Epithelial cell of esophagus (primary cell): ENCODE data around the gene DNAH17.

Experiments used
- DNase-seq: peaks from one replicate; pipeline ENCODE4 v3.0.0; 2010; ENCODE audit warnings: low read depth
- H3K4me3 ChIP-seq: 2 replicates; pipeline ENCODE4 v1.5.1; 2011; ENCODE audit warnings: mild to moderate bottlenecking, low read length, control low read depth
- CTCF ChIP-seq: IDR thresholded peaks from 2 replicates; pipeline ENCODE4 v1.5.1; 2011; ENCODE audit warnings: low read depth, mild to moderate bottlenecking, low read length, control low read depth, inconsistent platforms; ENCODE audit not compliant: insufficient read depth; ENCODE audit errors: missing control alignments

DNAH17 gene

GRCh38 chr17:78567991-78568390 is 9.2 kb downstream of the DNAH17 start:
- H3K4me3 ChIP-seq = no peak overlapping the region
- no peak for DNase-seq
- TF ChIP-seq CTCF = no peak

- DNase-seq = no peak
- no peak for TF ChIP-seq CTCF
- H3K4me3 ChIP-seq = no peak overlapping the region
Observed at GRCh38 chr17:78566947-78567346, 10.2 kb downstream of the DNAH17 start.

GRCh38 chr17:78563189-78564145 is 13.7 kb downstream of the DNAH17 start:
- TF ChIP-seq CTCF = no peak
- no peak for DNase-seq
- no peak overlapping the region for H3K4me3 ChIP-seq

GRCh38 chr17:78562734-78563133 is 14.5 kb downstream of the DNAH17 start:
- no peak overlapping the region for H3K4me3 ChIP-seq
- no peak for DNase-seq
- TF ChIP-seq CTCF = no peak

- no peak overlapping the region for H3K4me3 ChIP-seq
- no peak for DNase-seq
- no peak for TF ChIP-seq CTCF
Observed at GRCh38 chr17:78561166-78561565, 16.0 kb downstream of the DNAH17 start.

GRCh38 chr17:78560731-78561130 is 16.5 kb downstream of the DNAH17 start:
- no peak for TF ChIP-seq CTCF
- no peak for DNase-seq
- no peak overlapping the region for H3K4me3 ChIP-seq
